SK-N-MC (cell line): Measurements from ENCODE around the gene SH2D3C.

Experiments
- EZH2 ChIP-seq: fragments of 200-600 bp; sonication (generic); IDR thresholded peaks from one replicate; pipeline ENCODE4 v1.6.1; 2017; ENCODE audit warnings: antibody characterized with exemption
- FOXP2 ChIP-seq: optimal IDR thresholded peaks from 2 replicates; pipeline ENCODE3; 2011; ENCODE audit warnings: mild to moderate bottlenecking, moderate library complexity; ENCODE audit not compliant: insufficient read depth; ENCODE audit errors: extremely low read length, control extremely low read depth
- POLR2AphosphoS5 ChIP-seq: IDR thresholded peaks from 2 replicates; pipeline ENCODE4 v1.6.1; 2012; ENCODE audit warnings: mild to moderate bottlenecking, low read depth, low read length, borderline replicate concordance

- TF ChIP-seq POLR2AphosphoS5 (no peak), EZH2 (no peak), FOXP2 (no peak)
Measured at GRCh38 chr9:127698985-127699670, 79.3 kb downstream of the SH2D3C start.
